WTC11 (cell line): ENCODE data around the gene PRM2.
A peak's percentile ranks its signal among the peaks of the same experiment; 100 is the strongest.

Experiments used
- CREM ChIP-seq: sonication (generic); formaldehyde crosslinking; IDR thresholded peaks from 2 replicates; pipeline ENCODE4 v1.8.1; 2022; ENCODE audit warnings: mild to moderate bottlenecking, missing genetic modification reagents, moderate library complexity
- E2F1 ChIP-seq: sonication (generic); formaldehyde crosslinking; IDR thresholded peaks from 2 replicates; pipeline ENCODE4 v1.8.0; 2022; ENCODE audit warnings: mild to moderate bottlenecking, missing genetic modification reagents
- FOXK1 ChIP-seq: sonication (generic); formaldehyde crosslinking; IDR thresholded peaks from 2 replicates; pipeline ENCODE4 v1.8.0; 2022; ENCODE audit warnings: mild to moderate bottlenecking, moderate library complexity, missing genetic modification reagents
- JUN ChIP-seq: sonication (generic); formaldehyde crosslinking; IDR thresholded peaks from 2 replicates; pipeline ENCODE4 v1.8.0; 2023; ENCODE audit warnings: mild to moderate bottlenecking, missing genetic modification reagents
- NR2C2 ChIP-seq: sonication (generic); formaldehyde crosslinking; IDR thresholded peaks from 2 replicates; pipeline ENCODE4 v1.8.0; 2022; ENCODE audit warnings: mild to moderate bottlenecking, missing genetic modification reagents
- TEAD4 ChIP-seq: sonication (generic); formaldehyde crosslinking; IDR thresholded peaks from 2 replicates; pipeline ENCODE4 v1.8.0; 2022; ENCODE audit warnings: mild to moderate bottlenecking, missing genetic modification reagents
- USF2 ChIP-seq: sonication (generic); formaldehyde crosslinking; IDR thresholded peaks from 2 replicates; pipeline ENCODE4 v1.8.1; 2023; ENCODE audit warnings: mild to moderate bottlenecking, missing genetic modification reagents, moderate library complexity
- ZNF416 ChIP-seq: fragments of 250-450 bp; sonication (Bioruptor Pico); IDR thresholded peaks from 2 replicates; pipeline ENCODE4 v1.9.0; 2021; ENCODE audit warnings: mild to moderate bottlenecking, inconsistent platforms
- TF ChIP-seq, protein P1 (sequence below): fragments of 200-600 bp; IDR thresholded peaks from 2 replicates; pipeline ENCODE4 v1.8.0; 2022; ENCODE audit warnings: antibody characterized with exemption
- TF ChIP-seq, protein P2 (sequence below): sonication (generic); formaldehyde crosslinking; IDR thresholded peaks from 2 replicates; pipeline ENCODE4 v1.8.1; 2023; ENCODE audit warnings: mild to moderate bottlenecking, missing genetic modification reagents

DNA sequence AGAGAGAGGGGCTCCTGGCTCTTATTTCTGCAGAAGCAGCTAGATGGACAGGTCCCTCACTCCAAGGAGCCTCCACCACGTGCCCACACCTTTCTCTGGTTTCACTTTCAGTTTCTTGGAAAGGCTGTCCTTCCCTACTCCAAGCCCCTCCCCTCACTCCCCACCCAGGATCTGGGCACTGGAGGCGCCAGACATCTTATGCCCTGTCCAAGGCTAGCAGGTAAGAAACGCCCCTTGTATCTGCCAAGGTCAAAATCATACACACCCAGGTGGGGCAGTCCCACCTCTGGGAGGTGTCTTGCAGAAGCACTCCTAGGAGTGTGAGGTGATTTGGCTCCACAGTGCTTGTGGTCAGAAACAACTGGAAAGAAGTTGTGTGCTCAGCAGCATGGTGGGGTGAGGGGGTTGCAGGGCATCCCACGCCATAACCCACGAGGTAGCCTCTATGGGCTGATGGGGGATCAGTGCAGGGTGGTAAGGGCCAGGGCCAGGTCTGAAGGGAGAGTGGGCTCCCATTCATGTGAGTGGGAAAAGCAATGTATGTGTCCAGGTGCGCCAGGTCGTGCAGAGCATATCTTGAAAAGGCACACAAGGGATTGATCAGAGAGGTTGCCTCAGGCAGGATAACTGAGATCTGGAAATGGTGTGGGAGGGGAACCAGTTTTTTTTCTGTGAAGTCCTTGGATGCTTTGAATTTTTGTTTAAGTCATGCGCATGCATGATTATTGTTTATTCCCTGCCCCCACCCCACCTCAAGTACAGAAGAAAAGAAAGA lies 36.6 kb upstream of the PRM2 start:
- no peak for TF ChIP-seq ZNF416
- no peak for TF ChIP-seq CREM (CRISPR knock-in tag)
- no peak for TF ChIP-seq NR2C2
- TF ChIP-seq, protein P1, sequence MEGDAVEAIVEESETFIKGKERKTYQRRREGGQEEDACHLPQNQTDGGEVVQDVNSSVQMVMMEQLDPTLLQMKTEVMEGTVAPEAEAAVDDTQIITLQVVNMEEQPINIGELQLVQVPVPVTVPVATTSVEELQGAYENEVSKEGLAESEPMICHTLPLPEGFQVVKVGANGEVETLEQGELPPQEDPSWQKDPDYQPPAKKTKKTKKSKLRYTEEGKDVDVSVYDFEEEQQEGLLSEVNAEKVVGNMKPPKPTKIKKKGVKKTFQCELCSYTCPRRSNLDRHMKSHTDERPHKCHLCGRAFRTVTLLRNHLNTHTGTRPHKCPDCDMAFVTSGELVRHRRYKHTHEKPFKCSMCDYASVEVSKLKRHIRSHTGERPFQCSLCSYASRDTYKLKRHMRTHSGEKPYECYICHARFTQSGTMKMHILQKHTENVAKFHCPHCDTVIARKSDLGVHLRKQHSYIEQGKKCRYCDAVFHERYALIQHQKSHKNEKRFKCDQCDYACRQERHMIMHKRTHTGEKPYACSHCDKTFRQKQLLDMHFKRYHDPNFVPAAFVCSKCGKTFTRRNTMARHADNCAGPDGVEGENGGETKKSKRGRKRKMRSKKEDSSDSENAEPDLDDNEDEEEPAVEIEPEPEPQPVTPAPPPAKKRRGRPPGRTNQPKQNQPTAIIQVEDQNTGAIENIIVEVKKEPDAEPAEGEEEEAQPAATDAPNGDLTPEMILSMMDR, result no peak
- peak; percentile 70 for TF ChIP-seq USF2 (CRISPR knock-in tag)
- TF ChIP-seq E2F1 (CRISPR knock-in tag), result 0 out of 2 replicates have a peak, but pooled peaks have one; percentile 16
- TF ChIP-seq, protein P2, sequence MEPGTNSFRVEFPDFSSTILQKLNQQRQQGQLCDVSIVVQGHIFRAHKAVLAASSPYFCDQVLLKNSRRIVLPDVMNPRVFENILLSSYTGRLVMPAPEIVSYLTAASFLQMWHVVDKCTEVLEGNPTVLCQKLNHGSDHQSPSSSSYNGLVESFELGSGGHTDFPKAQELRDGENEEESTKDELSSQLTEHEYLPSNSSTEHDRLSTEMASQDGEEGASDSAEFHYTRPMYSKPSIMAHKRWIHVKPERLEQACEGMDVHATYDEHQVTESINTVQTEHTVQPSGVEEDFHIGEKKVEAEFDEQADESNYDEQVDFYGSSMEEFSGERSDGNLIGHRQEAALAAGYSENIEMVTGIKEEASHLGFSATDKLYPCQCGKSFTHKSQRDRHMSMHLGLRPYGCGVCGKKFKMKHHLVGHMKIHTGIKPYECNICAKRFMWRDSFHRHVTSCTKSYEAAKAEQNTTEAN (CRISPR knock-in tag), result no peak
- no peak for TF ChIP-seq TEAD4
- no peak for TF ChIP-seq FOXK1
- TF ChIP-seq JUN, result no peak
